ENCODE results near the gene ARL6.

Gene ARL6, protein sequence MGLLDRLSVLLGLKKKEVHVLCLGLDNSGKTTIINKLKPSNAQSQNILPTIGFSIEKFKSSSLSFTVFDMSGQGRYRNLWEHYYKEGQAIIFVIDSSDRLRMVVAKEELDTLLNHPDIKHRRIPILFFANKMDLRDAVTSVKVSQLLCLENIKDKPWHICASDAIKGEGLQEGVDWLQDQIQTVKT

DNA sequence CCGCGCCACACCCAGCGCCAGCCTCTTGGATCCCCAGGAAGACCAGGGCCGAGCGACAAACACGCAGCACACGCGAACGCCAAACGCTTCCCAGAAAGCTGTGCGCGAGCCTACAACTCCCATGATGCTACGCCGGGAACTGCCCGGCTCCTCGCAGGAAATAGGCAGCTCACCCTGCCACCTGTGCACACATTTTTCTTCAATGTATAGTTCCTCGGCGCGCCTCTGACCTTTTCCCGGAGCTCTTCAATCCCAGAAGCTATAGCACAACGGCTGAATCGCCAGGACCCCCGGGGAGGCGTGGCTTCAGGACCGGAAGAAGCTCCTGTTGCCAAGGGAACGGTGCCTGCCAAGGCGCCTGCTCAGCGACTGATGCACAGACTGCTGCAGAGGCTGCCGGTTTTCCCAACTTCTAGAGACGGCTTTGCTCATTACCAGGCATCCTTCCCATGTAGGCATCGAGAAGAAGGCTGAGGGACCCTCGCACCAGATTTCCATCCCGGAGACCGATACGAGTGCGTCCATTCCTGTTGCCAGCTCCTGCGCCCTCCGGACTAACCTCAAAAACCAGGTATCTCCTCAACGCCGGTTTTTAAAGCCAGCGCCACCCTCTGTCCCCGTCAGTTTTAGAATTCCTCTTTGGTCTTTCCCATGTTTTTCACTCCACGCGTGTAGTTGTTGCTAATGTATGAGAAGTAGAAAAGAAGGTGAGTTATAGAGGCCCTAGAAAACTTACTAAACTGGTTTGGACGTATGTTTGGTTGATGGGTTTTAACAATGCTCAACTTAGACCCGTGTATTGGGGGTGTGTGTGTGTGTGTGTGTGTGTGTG is at the start of gene ARL6:
Gene ARL6, plus strand, starts transcription at position 352 of the 832 bp plus-strand sequence. CDS start 3,350 bp downstream, outside the sequence.
- peak; percentile 55 for DNase-seq (ENCODE audit: low read depth)

DNA sequence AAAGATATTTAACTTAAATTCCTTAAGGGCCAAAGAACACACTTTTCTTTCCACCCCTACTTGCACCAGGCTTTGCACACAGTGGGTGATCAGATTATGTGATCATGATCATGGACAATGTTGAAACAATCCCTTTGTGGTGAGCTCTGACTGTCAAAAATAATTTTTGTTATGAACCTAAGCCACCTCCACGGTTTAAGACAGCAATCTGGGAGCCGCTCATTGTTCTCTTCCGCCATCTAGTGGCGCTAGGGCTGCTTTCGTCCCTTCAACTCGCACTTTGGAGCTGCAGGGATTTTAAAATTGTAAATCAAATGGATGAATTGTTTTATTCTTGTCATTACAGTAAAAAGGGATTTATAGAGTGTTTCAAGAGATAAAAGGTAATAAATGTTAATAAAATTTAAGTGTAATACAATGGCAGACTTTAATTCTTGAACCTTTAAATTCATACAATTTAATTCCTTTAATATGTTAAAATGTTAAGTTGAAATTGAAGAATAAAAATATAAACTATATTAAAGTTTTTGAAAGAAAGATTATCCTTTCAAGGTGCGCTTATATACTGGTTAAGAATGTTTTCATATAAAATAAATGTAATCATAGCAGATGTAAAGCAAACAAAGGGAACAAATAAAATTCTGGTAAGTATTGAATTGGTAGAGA is 45.3 kb upstream of the ARL6 start:
- peak; percentile 22 for DNase-seq (ENCODE audit: low read depth)

DNA sequence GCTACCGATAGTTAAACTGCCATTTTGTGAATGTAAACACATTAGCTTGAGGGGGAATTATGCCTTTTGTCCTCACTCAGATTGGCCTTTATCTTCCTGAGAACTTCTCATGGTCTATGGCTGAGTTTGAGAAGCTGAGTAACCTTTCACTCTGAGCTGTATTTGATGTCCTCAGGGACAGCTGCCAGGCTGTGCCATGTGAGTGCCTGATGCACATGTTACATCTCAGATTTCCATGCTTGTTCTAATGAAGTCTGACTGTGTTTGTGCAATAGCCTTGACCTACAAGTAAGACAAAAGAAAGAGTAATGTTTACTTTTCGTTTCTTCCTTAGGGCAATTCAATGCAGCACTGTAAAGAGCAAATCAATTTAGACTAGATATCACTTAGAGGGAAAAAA is 44.1 kb upstream of the ARL6 start:
- no peak for DNase-seq (ENCODE audit: low read depth)

DNA sequence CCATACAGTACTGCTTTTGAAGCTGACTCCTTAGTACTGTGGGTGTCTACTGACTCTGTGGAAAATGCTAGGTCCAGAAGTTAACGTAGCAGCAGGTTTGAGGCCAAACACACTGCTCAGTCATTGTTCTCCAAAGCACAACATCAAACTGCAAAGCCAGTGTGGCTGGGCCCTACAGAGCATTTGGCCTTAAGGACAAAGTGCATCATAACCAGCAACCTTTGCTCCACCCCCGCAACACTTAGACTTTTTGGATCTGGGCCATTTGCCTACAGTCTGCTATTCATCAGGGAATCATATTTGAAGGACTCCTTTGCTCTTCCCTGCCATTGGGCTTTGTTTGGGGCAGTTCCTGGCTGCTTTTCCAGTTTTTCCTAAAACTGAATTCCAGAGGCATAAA is 43.1 kb upstream of the ARL6 start:
- DNase-seq (ENCODE audit: low read depth), result no peak

DNA sequence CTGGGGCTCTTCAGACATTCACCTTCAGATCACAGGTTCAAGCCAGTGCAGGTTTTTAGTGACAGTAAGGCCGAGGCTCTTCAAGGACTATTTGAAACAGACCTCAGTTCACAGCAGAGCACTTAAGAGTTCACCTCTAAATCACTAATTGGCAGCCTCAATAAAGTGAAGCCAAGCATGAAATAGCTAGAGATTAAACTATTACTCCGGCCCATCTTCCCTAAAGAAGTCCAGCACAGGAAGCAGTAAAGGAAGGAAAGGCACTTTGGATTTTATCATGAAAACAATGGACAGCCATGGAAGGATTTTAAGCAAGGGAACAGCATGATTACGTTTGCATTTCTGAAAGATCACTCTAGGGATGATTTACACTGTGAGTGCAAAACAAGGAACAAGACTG is 27.6 kb upstream of the ARL6 start:
- no peak for DNase-seq (ENCODE audit: low read depth)

DNA sequence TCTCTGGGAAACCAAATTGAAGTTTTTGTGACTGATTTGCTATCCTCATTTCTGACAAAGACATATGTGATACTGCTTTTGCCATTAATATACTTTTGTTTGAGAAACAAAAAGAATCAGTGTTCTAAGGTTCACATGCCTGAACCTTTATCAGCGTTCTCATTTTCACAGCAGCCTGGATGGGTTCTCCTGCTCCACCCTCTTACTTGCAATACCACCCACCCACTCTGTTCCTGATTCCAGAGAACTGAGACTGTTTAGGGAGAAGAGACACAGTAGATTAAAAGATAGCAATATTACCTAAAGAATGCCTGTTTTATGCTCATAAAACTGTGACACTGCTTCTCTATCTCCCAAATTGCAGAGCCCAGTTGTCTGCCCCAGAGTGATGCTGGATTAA is 25.8 kb upstream of the ARL6 start:
- DNase-seq (ENCODE audit: low read depth), result no peak

DNA sequence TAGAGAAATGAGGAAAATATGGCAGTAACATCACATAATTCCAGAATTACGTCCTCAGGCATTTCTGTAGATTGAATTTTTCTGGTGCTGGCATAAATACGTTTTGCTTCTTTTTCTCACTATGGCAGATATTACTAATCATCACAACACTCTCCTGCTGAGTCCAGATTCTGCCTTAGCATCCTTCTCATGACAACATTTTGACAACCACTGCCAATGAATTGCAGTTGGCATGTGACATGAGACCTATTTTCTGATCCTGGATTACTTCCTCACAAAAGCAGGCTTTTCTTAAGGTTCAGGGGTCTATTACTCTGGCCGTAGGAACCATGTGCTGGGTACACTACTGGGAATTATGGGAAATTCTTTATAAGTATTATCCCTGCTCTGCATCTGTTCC is 22.5 kb upstream of the ARL6 start:
- no peak for DNase-seq (ENCODE audit: low read depth)

DNA sequence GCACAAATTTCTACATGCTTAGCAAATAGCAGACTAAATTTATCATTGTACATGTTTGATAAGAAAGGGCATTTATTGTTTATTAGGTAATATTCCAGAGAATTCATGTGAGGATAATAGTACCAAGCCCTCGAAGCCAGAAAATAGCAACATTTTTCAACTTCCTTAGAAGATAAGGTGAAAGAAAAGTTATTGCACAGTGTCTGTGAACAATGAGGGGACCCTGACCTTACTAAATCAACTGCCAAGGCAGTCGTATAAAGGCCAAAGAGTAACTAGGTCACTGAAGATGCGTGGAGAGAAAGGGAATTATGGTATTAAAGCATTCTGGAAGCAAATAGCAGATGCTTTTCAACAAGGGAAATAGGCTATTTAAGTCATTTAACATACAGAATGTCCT is 20.3 kb upstream of the ARL6 start:
- no peak for DNase-seq (ENCODE audit: low read depth)

DNA sequence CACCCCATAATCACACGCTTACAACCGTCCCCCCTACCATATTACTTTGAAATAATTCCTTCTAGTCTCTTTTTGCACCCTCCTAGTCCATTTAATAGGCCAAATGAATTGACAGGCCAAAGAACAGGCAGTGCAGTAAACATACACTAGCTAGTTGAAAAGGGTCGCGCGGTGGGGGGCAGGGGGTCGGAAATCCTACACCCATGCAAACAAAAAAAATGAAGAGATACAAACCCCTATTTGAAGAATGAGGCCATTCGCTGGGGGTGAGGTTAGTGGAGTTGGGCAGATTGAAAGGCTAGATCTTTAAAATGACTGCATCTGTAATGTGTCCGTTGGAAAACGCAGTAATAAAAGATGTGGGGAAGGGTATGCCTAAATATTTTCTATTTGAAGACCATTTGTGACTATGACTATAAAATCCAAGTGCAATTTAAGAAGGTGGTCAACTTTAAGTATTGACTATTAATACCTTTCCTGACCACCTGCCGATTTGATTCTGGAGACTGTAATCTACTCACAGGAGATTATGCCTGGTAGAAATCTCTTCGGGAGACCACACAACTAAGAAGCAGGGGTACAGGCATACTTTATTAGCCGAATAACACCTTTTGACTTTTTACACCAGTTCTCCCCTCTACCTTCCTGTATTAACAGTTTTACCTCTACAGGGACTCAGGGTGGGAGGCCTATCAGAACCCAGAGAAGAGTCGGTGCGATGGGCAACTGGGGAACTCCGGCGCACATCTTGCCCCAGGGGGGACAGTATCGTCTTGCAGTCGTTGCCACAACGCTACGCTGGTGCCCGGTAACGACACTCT is 762 bp upstream of the ARL6 start:
- DNase-seq (ENCODE audit: low read depth), result no peak

DNA sequence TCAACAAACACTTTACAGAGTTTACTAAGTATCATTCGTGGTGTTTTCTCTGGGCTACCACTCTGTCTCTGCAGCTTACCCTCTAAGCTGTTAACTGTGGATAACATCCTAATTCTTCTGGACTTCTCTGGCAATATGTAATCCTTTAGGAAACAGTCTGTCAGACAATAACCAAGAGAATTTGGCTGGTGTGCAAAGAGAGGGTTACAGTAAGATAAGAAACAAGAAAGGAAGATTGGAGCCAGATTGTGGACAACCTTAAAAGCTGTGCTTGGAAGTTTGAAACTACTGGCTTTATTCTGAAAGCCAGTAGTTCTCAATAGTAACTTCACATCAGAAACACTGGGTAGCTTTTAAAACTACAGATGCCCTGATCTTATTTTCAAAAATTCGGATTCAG is 778 bp downstream of the ARL6 start:
- DNase-seq (ENCODE audit: low read depth), result no peak

DNA sequence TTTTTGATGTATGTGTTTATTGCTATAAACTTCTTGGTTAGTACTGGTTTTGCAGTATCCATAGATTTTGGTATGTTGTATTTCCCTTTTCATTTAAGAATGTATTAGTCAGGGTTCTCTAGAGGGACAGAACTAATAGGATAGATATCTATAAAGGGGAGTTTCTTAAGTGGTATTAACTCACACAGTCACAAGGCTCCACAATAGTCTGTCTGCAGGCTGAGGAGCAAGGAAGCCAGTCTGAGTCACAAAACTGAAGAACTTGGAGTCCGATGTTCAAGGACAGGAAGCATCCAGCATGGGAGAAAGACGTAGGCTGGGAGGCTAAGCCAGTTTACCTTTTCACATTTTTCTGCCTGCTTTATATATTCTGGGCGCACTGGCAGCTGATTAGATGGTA is 8.4 kb downstream of the ARL6 start:
- no peak for DNase-seq (ENCODE audit: low read depth)

DNA sequence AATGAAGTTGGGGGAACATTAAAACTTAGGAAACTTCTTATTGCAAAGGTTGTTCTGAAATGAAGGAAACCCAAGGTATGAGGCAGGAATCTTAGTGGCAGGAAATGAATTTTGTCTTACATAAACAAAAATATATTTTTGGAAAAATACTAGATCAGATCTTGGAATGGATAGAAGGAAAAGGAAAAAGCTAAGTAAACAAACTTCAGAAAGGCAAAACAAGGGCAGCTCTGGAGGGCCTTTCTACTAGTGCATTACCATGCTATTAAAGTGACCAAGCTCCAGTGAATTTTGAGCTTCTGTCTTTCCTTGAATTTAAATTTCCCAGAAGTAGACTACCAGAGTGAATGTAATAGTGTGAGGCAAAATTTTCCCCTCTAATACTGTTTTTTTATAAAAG is 13.6 kb downstream of the ARL6 start:
- no peak for DNase-seq (ENCODE audit: low read depth)

DNA sequence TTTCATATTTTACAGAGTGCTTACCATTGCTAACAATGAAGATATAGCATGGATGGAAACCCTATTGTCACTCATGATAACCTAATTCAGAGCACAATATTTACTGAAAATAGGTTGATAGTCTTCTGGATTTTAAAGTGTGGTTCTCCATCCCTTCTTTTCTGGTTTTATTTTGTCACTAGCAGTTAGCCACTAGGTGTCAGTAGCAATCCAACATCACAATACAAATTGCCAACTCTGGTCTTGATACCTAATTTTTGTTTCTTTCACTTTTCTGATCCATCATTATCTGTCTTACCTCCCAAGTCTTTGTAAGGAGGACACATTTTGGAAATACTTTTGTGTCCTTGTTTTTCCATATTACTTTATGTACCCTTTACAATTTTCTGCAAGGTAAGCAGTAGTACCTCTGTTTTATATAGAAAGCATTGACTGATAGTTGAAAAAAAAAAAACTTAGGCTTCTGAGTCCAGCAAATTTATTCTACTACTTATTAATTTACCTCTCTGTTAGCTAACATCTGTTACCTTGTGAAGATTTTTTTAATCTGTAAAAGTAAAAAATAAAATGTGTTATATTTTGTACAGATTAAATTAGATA is 29.0 kb downstream of the ARL6 start:
- DNase-seq (ENCODE audit: low read depth), result no peak

DNA sequence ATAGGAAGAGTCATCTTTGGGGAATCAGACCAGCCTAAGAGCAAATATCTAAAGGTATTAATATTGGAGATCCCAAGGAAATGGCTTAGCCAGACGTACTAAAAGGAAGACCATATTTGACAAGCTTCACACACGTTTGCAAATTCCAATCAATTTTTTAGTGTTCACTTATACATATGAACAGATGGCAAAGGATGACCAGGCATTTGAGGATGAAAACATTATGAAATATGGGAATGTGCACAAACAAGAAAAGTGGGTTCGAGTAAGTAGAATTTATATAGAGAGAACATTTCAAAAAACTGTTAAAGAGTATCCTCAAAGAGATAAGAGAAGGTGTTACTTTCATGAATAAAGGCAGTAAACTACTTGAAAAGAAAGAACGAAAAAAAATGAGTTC is 31.4 kb downstream of the ARL6 start:
- no peak for DNase-seq (ENCODE audit: low read depth)

DNA sequence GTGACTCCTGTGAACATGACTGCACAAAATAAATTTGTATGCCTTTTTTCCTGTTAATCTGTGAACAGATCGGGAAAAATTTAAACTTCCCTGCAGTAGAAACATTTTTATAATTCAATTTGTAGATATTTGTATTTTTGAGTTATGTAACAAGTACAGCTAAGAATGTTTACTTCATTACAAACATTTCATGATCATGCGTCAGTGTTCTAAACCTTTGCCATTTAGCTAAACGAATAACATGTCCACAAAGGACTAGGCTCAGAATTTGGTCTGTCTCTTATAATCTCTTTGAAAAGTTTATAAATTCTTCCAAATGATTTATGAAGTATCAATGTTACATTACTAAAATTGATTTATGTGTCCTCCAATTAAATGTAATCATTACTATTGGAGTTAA is 39.9 kb downstream of the ARL6 start:
- DNase-seq (ENCODE audit: low read depth), result no peak

DNA sequence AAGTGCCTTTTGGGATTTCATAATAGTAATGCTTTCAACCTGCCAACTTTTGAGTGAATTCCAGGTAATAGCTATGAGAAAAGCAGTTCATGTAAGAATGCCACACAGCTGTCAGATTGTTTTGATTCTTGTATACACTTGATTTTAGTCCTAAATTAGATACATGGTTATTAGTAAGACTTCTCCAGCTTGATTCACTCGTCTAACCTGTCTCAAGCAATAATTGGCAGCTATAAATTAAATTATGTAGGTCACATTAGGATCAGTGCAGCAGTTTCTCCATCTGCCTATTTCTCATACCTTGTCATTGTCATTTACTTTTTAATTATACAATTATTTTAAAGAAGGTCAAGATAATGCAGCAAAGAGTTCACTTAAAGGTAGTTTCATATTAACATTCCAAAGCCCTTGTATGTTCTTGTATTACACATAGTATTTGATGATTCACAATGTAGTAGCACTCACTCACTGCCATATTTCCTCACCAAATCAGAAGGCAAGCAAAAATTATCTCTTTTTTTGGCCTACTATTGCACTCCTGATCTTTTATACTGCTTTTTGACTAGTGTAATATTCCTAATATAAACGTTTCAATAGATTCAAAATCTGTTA is 46.3 kb downstream of the ARL6 start:
- no peak for DNase-seq (ENCODE audit: low read depth)

DNA sequence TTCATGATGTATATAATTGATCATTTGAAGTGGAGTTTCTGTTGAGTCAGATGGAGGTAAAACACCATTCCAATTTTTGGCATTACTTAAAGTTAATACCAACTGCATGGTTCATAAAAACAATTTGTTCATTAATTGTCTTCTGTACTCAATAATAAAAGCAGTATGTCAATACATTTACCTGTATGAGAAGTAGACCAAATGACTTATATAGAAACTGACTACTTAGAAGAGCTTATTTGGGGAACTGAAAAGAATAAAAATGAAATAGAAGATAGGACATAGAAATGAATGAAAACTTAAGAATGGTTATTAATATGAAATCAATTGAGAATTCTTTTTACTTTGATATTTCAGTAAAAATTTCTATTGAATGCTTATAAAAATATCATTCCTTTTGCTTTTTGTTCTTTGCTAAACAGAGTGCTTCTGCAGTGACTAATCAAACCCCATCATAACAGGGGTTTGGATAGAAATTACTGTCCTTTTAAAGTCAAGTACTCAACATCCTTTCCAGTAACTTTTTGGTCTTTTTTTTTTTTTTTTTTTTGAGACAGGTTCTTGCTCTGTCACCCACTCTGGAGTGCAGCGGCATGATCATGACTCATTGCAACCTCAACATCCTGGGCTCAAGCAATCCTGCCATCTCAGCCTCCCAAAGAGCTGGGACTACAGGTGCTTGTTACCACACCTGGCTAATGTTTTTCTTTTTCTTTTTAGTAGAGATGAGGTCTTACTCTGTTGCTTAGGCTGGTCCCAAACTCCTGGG is 50.8 kb downstream of the ARL6 start:
- DNase-seq (ENCODE audit: low read depth), result no peak

DNA sequence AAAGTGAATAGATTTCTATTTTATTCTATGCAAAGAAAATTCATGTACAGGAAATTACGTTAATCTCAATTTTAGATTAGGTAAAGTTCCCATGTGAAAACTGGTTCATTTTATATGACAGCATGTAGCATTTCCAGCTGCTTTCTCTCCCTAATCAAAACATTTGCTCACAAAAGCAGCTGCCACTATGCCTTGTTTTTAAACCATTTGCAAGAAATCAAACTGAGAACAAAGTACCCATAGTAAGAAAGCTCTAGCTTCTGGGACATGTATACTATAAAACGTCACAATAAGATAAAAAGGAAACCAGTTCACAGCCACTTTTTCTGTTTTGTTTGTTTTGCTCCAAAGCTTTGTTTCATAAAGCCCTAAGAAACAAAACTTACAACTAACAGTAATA is 52.3 kb downstream of the ARL6 start:
- no peak for DNase-seq (ENCODE audit: low read depth)

DNA sequence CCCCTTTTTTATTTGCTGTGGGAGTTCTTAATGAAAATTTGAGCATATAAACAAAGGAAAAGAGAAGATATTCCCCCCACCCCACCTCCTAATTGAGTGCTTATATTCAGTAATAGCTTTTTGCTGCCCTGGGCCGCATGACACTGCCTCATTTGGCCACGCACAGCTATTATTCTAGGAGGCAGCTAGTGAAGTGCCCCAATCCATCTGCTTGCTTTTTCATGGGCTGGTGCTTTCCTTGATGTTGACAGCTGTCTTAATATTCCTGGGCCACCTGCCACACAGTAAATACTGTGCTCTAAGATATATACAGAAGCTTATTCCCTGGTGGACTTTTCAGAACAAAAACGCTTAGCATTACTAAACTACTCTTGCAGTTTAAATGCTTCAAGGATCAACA is 53.4 kb downstream of the ARL6 start:
- no peak for DNase-seq (ENCODE audit: low read depth)

DNA sequence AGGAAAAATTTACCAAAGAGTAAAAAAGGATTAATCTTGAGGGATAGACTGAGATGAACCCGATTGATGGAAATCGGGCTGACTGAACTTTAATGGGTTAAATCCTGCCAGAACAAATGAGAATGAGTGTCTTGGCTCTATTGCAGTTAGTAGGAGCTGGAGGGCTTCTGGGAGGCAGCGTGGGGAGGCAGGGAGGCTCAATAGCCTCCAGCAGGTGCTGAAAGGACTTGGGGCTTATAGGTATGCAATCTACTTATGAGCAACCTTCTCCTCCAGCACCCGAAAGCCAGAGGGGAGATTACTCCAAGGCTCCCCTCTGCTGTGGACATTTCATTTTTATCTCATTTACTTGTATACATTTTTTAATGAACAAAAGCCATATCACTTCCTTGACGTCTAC is 56.2 kb downstream of the ARL6 start:
- no peak for DNase-seq (ENCODE audit: low read depth)

DNA sequence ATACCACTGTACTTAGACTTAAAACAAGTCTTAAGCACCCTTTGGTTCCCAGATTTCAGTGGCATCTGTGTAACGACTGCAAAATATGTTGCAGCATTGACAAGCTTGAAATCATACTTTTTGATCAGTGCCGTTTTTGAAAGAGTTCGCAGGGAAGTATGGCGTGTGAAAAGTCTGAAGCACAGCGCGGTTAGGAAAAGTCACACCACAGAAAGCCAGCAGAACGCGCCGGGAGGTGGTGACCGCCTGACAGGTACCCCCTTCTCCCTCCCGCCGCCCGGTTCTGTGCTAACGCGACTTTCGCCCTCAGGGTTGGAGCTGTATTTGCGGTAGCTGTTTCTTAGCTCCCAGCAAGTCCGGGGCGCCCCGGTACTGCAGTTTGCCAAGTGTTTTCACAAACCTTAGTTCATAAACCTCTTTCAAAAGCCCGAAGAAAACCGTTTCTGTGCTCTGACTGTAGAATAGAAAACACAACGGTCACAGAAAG is 56.8 kb downstream of the ARL6 start:
- DNase-seq (ENCODE audit: low read depth), result no peak

Data from stimulated activated CD8-positive, alpha-beta memory T cell treated with anti-CD3 and anti-CD28 coated beads, Interleukin-12 subunit alpha, Interleukin-12 subunit beta, amount 100 ng/mL, for 4 hours (primary cell).